Fibroblast of peridontal ligament (primary cell): ENCODE measurements around the gene SEMA5A.
A peak's percentile ranks its signal among the peaks of the same experiment; 100 is the strongest.

Experiments used
- DNase-seq: peaks from one replicate; pipeline ENCODE4 v3.0.0-alpha.2; 2010; ENCODE audit errors: extremely low read depth

SEMA5A gene

DNA sequence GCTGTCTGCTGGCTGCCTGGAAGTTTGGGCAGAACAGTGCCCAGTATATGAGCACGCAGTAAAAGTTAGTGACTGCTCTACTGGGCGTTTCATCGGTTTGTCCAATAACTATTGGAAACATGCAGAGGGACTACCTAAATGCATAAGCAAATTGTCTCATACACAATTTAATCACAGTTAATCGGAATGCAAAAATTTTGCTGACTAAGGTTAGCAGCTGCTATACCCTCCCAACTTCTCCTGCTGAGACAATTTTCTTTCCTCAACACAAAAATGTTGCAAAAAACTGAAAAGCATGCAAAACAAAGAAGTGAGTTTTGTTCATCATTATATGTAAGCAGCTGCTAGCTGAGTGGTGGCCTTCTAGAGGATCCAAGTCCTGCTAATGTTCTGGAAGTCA, 327.5 kb downstream of the SEMA5A start:
- no peak for DNase-seq

GRCh38 chr5:9212605-9213004, 333.3 kb downstream of the SEMA5A start:
- DNase-seq = no peak

GRCh38 chr5:9209846-9210492, 335.9 kb downstream of the SEMA5A start:
- DNase-seq = peak; percentile 28

DNA sequence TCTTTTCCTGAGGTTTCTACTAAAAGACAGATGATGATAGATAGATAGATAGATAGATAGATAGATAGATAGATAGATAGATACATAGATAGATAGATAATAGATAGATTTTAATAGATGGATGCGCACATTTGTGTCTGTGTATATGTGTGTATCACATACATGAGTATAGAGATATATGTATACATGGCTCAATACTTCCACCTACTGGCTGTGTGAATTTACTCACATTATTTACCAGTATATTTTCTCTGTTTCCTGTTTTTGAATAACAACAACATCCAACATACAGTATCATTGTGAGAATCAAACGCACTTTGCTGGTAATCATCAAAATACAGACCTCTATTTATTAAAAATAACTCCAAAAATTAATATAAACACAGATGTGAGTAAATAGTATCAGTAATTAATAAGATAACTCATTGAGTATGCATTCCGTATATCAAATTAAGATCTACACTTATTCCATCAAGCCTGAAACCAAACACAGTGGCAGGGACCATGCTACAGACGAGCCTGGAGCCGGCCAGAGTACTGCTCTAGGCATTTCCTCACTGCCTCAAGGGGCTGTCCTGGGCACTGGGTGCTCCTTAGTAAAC, 338.0 kb downstream of the SEMA5A start:
- DNase-seq = peak; percentile 80

- DNase-seq = no peak
Measured at GRCh38 chr5:9202636-9203035, 343.2 kb downstream of the SEMA5A start.

GRCh38 chr5:9201761-9202160, 344.1 kb downstream of the SEMA5A start:
- no peak for DNase-seq

DNA sequence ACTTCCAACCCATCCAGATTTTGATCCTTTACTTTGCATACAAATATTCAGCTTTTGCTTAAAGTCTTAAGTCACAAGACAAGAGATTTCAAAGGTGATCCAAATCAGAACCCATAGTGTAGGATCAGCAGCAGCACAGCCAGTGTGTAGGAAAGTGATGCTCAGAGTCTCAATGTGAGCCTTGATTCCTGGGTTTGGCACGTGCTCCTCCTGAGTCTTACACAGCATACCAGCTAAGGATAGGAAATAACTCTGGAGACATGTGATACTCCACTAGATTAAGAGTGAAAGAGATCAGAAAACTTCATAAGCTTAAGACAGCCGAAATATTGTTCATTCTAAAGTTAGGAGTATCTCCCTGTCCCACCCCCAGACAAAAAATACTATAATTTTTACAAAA, 344.9 kb downstream of the SEMA5A start:
- DNase-seq = no peak

GRCh38 chr5:9198394-9198793, 347.5 kb downstream of the SEMA5A start:
- DNase-seq = peak; percentile 54

GRCh38 chr5:9197881-9198260, 348.0 kb downstream of the SEMA5A start:
- peak; percentile 42 for DNase-seq

DNA sequence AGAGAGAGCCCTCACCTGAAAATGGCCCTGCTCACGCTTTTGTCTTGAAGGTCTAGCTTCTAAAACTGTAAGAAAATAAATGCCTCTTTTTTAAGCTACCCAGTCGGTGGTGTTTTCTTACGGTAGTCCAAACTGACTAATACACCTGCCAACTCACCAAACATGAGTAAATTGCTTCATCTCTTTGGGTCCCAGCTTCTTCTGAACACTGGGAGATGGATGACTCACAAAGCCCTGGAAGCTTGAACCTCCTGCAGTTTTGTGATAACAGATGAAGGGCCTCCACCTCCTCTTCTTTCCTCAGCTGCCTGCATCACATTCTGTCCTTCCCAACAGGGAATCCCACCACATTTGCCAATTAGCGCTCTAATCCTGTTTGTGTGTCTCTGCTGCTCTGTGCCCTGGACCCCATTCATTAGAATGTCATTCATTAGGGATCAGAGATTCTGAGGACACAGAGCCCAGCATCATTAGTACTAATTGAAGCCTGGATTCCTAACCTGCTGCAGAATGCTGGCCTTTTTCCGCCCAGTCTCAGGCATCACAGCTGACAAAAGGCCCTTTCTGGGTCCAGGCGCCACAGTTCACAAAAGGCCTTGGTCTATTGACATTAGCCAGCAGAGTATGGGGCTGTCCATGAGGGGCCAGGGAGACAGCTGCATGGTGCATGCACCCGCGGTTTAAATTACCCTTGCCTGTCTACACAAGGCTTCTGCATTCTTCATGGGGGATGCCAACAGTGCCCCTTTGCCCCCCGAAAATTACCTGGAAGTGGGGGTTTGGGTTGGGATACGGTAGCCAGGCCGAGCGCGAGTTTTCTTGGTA, 349.3 kb downstream of the SEMA5A start:
- peak; percentile 40 for DNase-seq

DNA sequence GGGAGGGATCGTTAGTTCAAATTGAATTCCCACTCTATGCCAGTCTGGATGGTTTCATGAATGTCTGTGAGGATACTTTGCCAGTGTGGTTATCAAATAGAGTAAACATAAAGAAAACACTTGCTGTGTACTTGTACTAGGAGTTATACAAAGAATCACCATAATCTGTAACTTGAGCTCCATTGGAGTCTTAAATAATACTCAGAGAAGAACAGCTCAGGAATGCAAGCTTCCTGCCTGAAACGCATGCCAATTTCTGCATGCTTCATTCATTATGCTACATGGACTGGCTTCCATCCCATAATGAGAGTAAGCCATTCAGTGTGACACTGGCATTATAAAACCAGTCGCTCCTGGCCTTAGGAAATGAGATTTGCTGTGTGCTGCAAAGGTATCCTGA, 351.4 kb downstream of the SEMA5A start:
- peak; percentile 85 for DNase-seq

- no peak for DNase-seq
Measured at GRCh38 chr5:9192266-9192665, 353.6 kb downstream of the SEMA5A start.

DNA sequence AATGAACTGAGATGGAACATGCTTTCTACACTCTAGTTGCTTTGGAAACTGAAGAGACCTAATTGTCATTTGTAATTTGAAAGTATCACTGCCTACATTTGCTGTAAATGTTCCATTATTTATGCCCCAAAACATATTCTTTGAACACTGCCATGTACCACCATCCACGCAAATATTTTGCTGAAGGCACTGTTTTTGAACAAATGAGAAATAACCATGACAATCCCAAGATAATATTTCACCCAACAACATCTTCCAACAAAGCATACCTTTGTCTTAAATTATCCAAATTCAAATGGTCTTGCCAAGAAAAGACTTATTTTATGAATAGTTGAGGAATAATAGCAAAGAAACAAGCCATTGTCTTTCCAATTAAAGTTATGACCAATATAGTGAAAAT, 356.2 kb downstream of the SEMA5A start:
- no peak for DNase-seq

- DNase-seq = no peak
Measured at GRCh38 chr5:9188956-9189355, 356.9 kb downstream of the SEMA5A start.

- peak; percentile 82 for DNase-seq
Measured at GRCh38 chr5:9188131-9188530, 357.7 kb downstream of the SEMA5A start.

- DNase-seq = no peak
Measured at GRCh38 chr5:9187614-9188013, 358.3 kb downstream of the SEMA5A start.

DNA sequence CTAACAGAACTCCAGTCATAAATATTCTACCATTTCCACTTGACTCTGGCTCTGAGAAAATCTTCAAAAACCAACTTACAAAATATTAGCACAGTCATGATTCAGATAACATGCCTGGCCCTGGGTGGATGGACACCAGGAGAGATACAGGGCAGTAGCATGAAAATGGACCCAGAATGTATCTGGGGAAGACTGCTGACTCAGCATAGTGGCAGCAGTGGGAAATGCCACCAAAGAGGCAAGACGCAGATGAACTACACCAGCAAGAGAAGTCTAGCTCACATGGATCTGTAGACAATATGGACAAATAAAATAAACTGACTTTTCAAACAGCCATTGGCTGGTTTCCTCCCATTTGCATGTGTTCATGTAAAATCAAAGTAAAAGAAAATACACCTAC, 359.8 kb downstream of the SEMA5A start:
- no peak for DNase-seq

DNA sequence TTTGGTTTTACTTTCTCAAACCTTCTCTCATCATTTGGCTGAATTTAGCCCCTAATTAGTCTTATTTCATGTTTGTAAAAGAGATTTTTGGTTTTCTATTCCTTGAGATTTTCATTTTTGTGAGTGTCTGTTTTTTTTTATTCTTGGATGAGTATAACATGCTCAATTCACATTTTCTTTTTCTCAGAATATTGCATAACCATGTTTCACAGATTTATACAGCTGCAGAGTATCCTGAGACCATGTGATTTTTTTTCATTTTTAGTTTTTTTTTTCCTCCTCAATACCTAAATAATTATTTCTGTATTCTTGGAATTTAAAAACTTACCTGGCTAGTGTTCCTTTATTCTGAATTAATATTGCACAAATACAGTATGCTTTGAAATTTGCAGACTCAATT, 361.9 kb downstream of the SEMA5A start:
- DNase-seq = no peak

- no peak for DNase-seq
Measured at GRCh38 chr5:9182899-9183695, 362.8 kb downstream of the SEMA5A start.

- no peak for DNase-seq
Measured at GRCh38 chr5:9176641-9177040, 369.2 kb downstream of the SEMA5A start.

DNA sequence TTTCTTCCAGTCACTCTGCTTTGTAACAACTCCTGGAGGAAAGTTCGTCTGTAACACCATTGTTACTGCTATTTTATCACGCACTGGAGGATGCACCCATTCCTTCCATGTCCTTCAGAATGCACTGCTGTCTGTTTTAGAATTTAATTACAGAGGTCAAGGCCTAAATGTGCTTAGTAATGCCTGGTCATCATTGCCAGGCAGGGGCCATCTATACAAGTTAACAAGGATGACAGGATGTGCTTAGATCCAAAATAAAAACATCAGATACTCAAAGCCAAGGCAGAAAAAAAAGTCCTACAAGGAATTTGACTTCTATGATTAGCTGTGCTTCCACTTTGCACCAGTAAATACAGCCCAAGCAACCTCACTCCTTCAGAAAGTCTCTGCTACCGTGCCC, 371.4 kb downstream of the SEMA5A start:
- no peak for DNase-seq
